B cell (primary cell): ENCODE data around the gene CELF4. TPM values are rescaled to one million over a fixed set of nuclear protein-coding genes. Genes with fewer than 3 reads are reported as not detected.

ENCODE experiments used
- ATAC-seq: fragments of 200-7000 bp; cut with Tn5 transposase; one replicate; pipeline ENCODE4 v1.10.0; 2021; ENCODE audit warnings: low read depth, mild to moderate bottlenecking, moderate number of reproducible peaks, moderate library complexity
- CTCF ChIA-PET: fragments of 350-600 bp; sonication (Branson Sonifier 250); formaldehyde crosslinking; loops from one replicate; lab custom pipeline; 2021; ENCODE audit warnings: antibody characterized with exemption, inconsistent platforms; lab: Charles Lee
- POLR2A ChIA-PET: fragments of 350-600 bp; sonication (Branson Sonifier 250); formaldehyde crosslinking; loops from one replicate; lab custom pipeline; 2021; ENCODE audit warnings: antibody characterized with exemption; lab: Charles Lee
- DNase-seq: peaks from one replicate; pipeline ENCODE4 v3.0.0; 2013
- H2AFZ ChIP-seq: 2 replicates; pipeline ENCODE4 v1.6.1; 2012; ENCODE audit warnings: mild to moderate bottlenecking, low read depth, low read length; ENCODE audit not compliant: insufficient read depth, poor library complexity, severe bottlenecking
- H3K27ac ChIP-seq, 2 donors: 1 replicate in 1 of 2; 2 replicates in 1 of 2; pipeline ENCODE4 v1.5.1; 2012 to 2013; ENCODE audit warnings: low read length in 2 of 2, mild to moderate bottlenecking in 2 of 2, moderate library complexity in 1 of 2
- H3K27me3 ChIP-seq, 4 experiments: fragments of 200-600 bp in 1 of 4; sonication (generic) in 1 of 4; replicated peaks in 1 of 4; 1 replicate in 2 of 4; 2 replicates in 2 of 4; pipeline versions ENCODE4 v1.6.1 to v1.7.0; 2013 to 2016; ENCODE audit warnings: low read length in 3 of 4, mild to moderate bottlenecking in 2 of 4, mixed read lengths in 1 of 4, moderate library complexity in 1 of 4; ENCODE audit not compliant: insufficient read depth in 4 of 4, control insufficient read depth in 3 of 4; ENCODE audit errors: control extremely low read depth in 1 of 4
- H3K36me3 ChIP-seq, 2 experiments: replicated peaks in 1 of 2; 1 replicate in 1 of 2; 2 replicates in 1 of 2; pipeline versions ENCODE4 v1.6.1 to v1.7.1; 2013; ENCODE audit warnings: low read length in 1 of 2; ENCODE audit not compliant: insufficient read depth in 2 of 2, control insufficient read depth in 1 of 2; ENCODE audit errors: control extremely low read depth in 1 of 2, extremely low read depth in 1 of 2
- H3K4me1 ChIP-seq, 2 donors: fragments of 200-600 bp in 1 of 2; sonication (generic) in 1 of 2; 1 replicate in 1 of 2; 2 replicates in 1 of 2; pipeline versions ENCODE4 v1.5.1 to v1.6.1; 2013 to 2017; ENCODE audit warnings: low read length in 2 of 2; ENCODE audit not compliant: control insufficient read depth in 2 of 2, insufficient read depth in 2 of 2
- H3K4me2 ChIP-seq: replicated peaks from 2 replicates; pipeline ENCODE3; 2012; ENCODE audit warnings: mild to moderate bottlenecking, low read depth, low read length; ENCODE audit not compliant: poor library complexity, severe bottlenecking
- H3K4me3 ChIP-seq, 5 experiments: fragments of 200-600 bp in 1 of 5; sonication (generic) in 1 of 5; 1 replicate in 3 of 5; 2 replicates in 2 of 5; pipeline versions ENCODE4 v1.5.1 to v1.7.0; 2011 to 2016; ENCODE audit warnings: low read length in 4 of 5, mild to moderate bottlenecking in 4 of 5, low read depth in 2 of 5, control low read depth in 1 of 5, moderate library complexity in 1 of 5; ENCODE audit not compliant: insufficient read depth in 1 of 5; ENCODE audit errors: control extremely low read depth in 1 of 5, extremely low read depth in 1 of 5
- H3K79me2 ChIP-seq: fragments of 200-600 bp; sonication (generic); one replicate; pipeline ENCODE4 v1.6.0; 2016; ENCODE audit warnings: low read length; ENCODE audit not compliant: control insufficient read depth, insufficient read depth
- H3K9ac ChIP-seq: fragments of 200-600 bp; sonication (generic); 2 replicates; pipeline ENCODE4 v1.6.1; 2017; ENCODE audit warnings: mild to moderate bottlenecking, low read length, moderate library complexity
- H3K9me3 ChIP-seq, 3 donors: one replicate each; pipeline versions ENCODE4 v1.6.1 to v1.7.1; 2013; ENCODE audit warnings: low read length in 2 of 3; ENCODE audit not compliant: control insufficient read depth in 2 of 3, insufficient read depth in 1 of 3; ENCODE audit errors: control extremely low read depth in 1 of 3
- H4K20me1 ChIP-seq: 2 replicates; pipeline ENCODE4 v1.6.0; 2012; ENCODE audit warnings: mild to moderate bottlenecking, low read length; ENCODE audit not compliant: insufficient read depth, control insufficient read depth, poor library complexity, severe bottlenecking
- H3K27ac Mint-ChIP-seq: one replicate; pipeline ENCODE4 v1.8.0; 2021; ENCODE audit warnings: mixed read lengths
- H3K27me3 Mint-ChIP-seq: one replicate; pipeline ENCODE4 v1.8.0; 2021; ENCODE audit warnings: mixed read lengths
- H3K4me1 Mint-ChIP-seq: one replicate; pipeline ENCODE4 v1.8.0; 2021; ENCODE audit warnings: mixed read lengths
- H3K4me3 Mint-ChIP-seq: one replicate; pipeline ENCODE4 v1.8.0; 2021; ENCODE audit warnings: mixed read lengths
- H3K9me3 Mint-ChIP-seq: one replicate; pipeline ENCODE4 v1.8.0; 2022; ENCODE audit warnings: mixed read lengths; ENCODE audit not compliant: insufficient read depth
- CTCF ChIP-seq: fragments of 200-600 bp; IDR thresholded peaks from one replicate; pipeline ENCODE4 v1.8.0; 2022; ENCODE audit warnings: antibody characterized with exemption, mild to moderate bottlenecking
- EZH2 ChIP-seq: IDR thresholded peaks from 2 replicates; pipeline ENCODE4 v1.6.1; 2012; ENCODE audit warnings: borderline replicate concordance, low read depth, mild to moderate bottlenecking, moderate library complexity, low read length; ENCODE audit not compliant: insufficient read depth, poor library complexity, severe bottlenecking
- WGBS: methylation state at CpG from one replicate; pipeline ENCODE4 v1.1.5; 2013; ENCODE audit warnings: missing lambda C conversion rate; ENCODE audit not compliant: insufficient coverage; 5-methylcytosine and 5-hydroxymethylcytosine counted together
- intact Hi-C: fragments of 100-400 bp; cut with micrococcal nuclease; formaldehyde crosslinking; loops from one replicate; pipeline ENCODE4 v1.10.0; 2022
- polyA plus RNA-seq: library from polyadenylated mRNA; depleted of rRNA; stranded (reverse); fragments of >200 nt; gene quantifications from 2 replicates; pipeline ENCODE4 v1.2.3, GENCODE V29; 2012
- total RNA-seq, 2 donors: library from RNA; stranded (reverse); fragments of 120-200 nt in 1 of 2; gene quantifications; 1 replicate in 1 of 2; 2 replicates in 1 of 2; pipeline versions ENCODE4 v1.2.3 to v1.2.4, GENCODE V29; 2013 to 2022

CELF4 gene
- total and polyA plus RNA-seq, 2 donors (not counting 1 experiment from before 2014, with no cell fraction given): not detected

- Histone ChIP-seq H3K36me3 (no peaks in the 10 kb centered on the region), H4K20me1 (no peaks in the 10 kb centered on the region), H3K9ac (no peak overlapping the region), H3K4me2 (no peak overlapping the region), H3K9me3 (peaks cover 0 to 6% (median 0%) of the 10 kb centered on the region in 3 donors), H3K27ac (no peak overlapping the region), H3K27me3 (no peaks in the 10 kb centered on the region), H3K4me1 (no peaks in the 10 kb centered on the region), H3K79me2 (no peaks in the 10 kb centered on the region), H2AFZ (no peak overlapping the region), H3K4me3 (no peak overlapping the region)
- TF ChIP-seq EZH2 (no peak), CTCF (no peak)
- Mint-ChIP-seq H3K27me3 (peaks cover 11% of the 10 kb centered on the region), H3K4me1 (no peaks in the 10 kb centered on the region), H3K27ac (no peak overlapping the region), H3K9me3 (no peaks in the 10 kb centered on the region), H3K4me3 (no peak overlapping the region)
- ChIA-PET CTCF (no interaction called here), POLR2A (no interaction called here)
- DNase-seq: no peak
- 91% methylated on average over 10 of the region's 10 CpGs for WGBS
- no peak for ATAC-seq
- intact Hi-C loops: no loop called here
Measured at GRCh38 chr18:37550118-37550875, 15.3 kb downstream of the CELF4 start.

DNA sequence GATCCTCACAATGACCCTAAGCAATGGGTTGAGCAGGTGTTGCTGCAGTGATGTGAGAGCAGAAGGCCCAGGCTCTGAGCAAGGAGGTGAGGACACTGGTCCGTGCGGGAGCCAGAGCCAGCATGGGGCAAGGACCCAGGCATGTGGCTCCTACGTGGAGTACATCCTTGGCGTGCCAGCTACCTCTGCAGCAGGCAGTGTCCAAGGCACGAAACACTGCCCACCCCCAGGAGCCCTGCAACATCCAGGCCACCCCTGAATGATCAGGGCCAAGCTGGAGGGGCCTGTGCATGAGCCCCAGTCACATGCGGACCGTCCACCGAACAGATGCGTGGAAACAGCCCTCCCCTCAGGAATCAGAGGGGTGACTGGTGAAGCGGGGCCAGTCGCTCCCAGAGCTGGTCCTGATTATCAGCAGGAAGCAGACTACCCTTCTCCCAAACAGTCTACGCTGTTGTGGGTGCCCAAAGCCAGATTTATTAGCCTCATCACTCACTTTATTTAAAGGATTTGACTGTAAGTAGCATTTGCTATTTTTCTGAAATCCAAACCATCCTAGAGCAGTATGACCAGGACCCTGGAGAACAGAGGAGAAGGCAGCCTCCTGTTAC lies 16.8 kb downstream of the CELF4 start:
- Histone ChIP-seq H4K20me1 (no peaks in the 10 kb centered on the region), H3K27ac (no peak overlapping the region), H3K9ac (no peak overlapping the region), H2AFZ (no peak overlapping the region), H3K4me1 (no peaks in the 10 kb centered on the region), H3K9me3 (peaks cover 0 to 6% (median 0%) of the 10 kb centered on the region in 3 donors), H3K36me3 (no peaks in the 10 kb centered on the region), H3K4me2 (no peak overlapping the region), H3K79me2 (no peaks in the 10 kb centered on the region), H3K4me3 (no peak overlapping the region), H3K27me3 (no peaks in the 10 kb centered on the region)
- intact Hi-C loops: no loop called here
- no peak for TF ChIP-seq CTCF
- TF ChIP-seq EZH2: no peak
- no peaks in the 10 kb centered on the region for H3K9me3 Mint-ChIP-seq
- H3K4me1 Mint-ChIP-seq: no peaks in the 10 kb centered on the region
- WGBS: 89% methylated on average over 9 of the region's 12 CpGs
- no peak overlapping the region for H3K27ac Mint-ChIP-seq
- POLR2A ChIA-PET: no interaction called here
- peaks cover 11% of the 10 kb centered on the region for H3K27me3 Mint-ChIP-seq
- CTCF ChIA-PET: no interaction called here
- H3K4me3 Mint-ChIP-seq: no peak overlapping the region
- DNase-seq (no peak), ATAC-seq (no peak)
